Eye (tissue), 1 donor: Measurements from ENCODE around the gene RGR.

Experiments
- DNase-seq: peaks from one replicate; pipeline ENCODE4 v3.0.0-alpha.2; 2015

The RGR gene

GRCh38 chr10:84302223-84302622, 57.4 kb downstream of the RGR start:
- DNase-seq = no peak

GRCh38 chr10:84306751-84307384, 62.0 kb downstream of the RGR start:
- DNase-seq = no peak

- DNase-seq = no peak
These were observed 63.2 kb downstream of the RGR start for GRCh38 chr10:84308021-84308420.

DNA sequence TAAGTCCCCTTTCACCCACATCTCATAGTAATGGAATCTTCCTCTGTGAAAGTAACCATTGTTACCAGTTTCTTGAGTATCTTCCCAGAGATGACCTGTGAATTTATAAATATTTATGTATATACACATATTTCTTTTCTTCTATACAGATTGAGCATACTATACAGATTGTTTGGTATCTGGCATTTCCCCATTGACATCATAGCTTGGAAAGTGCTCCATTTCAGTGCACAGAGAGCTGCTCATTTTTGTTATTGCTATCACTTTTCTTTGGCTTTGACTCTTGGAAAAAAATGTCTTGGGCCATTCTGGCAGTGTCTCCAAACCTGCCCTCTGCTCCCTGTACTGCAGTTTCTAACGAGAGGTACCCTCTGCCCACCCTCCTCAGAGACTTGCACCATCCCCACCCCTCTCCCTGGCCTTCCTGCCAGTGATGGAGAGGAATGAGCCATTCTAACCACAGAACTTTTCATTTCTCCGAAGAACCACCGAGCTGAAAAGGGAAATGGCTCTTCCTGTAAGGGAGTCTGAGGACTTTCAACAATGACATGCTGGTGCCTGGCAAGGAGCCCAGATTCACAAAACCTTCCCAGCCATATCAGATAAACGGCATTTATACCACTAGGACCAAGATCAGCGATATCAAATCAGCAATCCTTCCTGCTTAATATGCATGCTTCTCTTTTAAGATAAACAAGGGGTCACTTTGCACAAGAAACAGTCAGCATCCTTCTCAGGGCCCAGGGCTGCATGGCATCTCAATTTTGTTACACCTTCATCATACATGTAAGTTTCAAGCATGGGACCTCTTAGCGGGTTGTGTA, 63.8 kb downstream of the RGR start:
- no peak for DNase-seq
